HG02840 (cell line): ENCODE data around the gene ZNF547.
"Not testable (repeated sequence)": the region's sequence is repeated elsewhere in the genome, so short reads cannot be mapped to it uniquely, and the experiment has no call there.

Source experiments
- ATAC-seq: cut with Tn5 transposase; IDR thresholded peaks from one replicate; pipeline ENCODE4 v1.9.1; 2021; ENCODE audit warnings: mild to moderate bottlenecking, moderate library complexity, moderate number of reproducible peaks; ENCODE audit not compliant: unreplicated experiment, low FRiP score

Gene ZNF547

DNA sequence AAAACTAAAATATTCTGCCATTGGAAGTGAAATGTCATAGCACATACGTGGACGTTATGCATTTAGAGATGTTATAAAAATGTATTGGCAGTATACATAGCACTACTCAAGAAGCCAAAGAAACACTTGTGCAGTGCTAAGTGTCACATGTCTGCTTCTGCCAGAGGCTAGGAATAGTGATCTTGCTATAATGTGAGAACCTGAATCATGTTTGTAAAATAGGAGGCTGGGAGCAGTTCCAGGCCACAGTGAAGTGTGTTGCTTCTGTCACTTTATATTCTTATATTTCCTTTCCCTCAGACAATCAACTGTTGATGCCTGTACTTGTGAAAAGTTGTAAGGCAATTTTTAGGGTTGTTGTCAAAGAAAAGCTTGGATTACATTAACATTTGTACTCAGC is 3.4 kb downstream of the ZNF547 start:
- no peak for ATAC-seq

GRCh38 chr19:57374179-57374578 is 10.8 kb downstream of the ZNF547 start:
- no peak for ATAC-seq

- ATAC-seq, result not testable (repeated sequence)
Measured at GRCh38 chr19:57374647-57375046, 11.3 kb downstream of the ZNF547 start.

GRCh38 chr19:57376151-57376550 is 12.8 kb downstream of the ZNF547 start:
- no peak for ATAC-seq

GRCh38 chr19:57377498-57378146 is 14.3 kb downstream of the ZNF547 start:
- no peak for ATAC-seq

GRCh38 chr19:57380923-57381322 is 17.6 kb downstream of the ZNF547 start:
- no peak for ATAC-seq

GRCh38 chr19:57382806-57383488 is 19.6 kb downstream of the ZNF547 start:
- ATAC-seq, result no peak

DNA sequence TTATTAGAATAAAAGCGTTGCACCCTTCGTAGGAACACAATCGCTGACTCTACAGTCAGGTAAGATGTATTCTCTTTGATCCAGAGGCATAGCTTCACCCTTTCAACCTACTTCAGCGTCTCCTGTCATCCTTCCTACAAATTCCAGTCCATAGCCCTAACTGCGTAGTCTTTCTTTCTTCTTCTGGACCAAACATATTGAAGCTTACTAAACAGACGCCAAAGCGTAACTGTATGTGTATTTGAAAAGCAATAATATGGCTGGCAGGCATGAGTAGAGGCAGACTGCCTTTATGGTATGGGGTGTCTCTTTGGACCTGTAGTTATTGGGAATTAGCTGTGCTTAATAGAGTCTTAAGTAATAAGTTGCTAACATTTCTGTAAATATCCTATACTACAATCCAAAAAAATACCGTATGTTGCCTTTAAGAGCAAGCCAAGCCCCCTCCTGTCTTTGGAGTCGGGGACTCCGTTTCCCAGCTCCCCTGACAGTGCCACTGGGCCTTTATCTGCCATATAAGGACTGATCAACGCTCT is 25.9 kb downstream of the ZNF547 start:
- no peak for ATAC-seq

DNA sequence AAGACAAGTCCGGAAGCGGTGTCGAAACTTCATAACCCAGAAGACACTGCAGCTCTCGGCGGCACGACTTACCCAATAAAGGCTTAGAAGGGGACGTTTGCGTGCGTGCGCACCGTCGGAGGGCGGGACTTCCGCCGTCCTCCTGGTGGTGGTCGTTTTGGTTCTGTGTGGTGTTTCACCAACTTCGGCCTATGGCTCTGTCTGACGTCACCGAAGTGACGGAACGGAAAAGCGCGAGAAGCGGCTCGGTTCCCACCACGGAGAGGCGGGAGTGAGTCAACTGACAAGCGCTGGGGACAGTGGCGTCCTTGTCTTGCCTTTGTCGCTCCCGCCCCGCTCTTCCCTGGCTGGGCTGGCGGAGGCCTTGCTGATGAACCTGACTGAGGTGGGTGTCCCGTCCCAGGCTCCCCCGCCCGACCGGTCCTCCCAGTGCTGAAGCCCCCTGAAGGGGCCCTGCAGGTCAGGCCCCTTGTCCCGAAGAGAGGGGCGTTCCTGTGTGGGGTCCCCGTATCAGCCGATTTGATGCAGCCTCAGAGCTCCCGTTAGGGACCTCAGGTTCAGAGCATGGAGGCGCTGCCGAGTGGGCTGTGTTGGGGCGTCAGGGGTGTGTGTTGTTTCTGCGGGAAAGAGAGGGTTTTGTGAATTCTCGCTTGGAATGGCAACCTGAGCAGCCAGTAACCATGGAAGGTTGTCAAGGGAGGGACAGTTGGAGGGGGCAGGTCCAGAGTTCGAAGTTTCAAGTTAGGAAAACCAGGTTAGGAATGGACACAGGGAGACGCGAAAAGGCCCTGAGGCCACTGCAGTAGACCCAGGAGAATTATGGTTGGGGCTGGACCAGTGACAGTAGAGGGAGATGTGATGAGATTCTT is 26.6 kb downstream of the ZNF547 start, which contains the start of gene ZNF548:
TSS of gene ZNF548 (plus strand) at position 125 of the 869 bp plus-strand sequence. CDS start at position 371, 246 bp downstream.
- peak; percentile 95 for ATAC-seq

DNA sequence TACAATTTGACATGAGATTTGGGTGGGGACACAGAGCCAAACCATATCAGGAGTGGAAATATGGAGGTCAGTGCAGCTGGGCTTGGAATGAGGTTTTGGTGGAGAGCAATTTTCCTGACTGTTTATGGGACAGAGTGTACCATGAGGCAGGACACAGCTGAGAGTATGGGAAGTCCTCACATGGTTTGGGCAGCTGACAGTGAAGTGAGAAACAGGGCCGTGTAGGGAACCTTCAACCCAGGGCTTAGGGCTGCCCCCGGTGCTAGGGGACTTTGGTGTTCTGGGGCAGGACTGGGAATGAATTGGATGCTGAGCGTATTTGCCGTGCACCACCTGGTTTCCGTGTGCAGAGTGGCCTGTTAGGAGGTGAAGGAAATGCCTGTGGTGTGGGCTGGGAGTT is 32.4 kb downstream of the ZNF547 start:
- no peak for ATAC-seq

DNA sequence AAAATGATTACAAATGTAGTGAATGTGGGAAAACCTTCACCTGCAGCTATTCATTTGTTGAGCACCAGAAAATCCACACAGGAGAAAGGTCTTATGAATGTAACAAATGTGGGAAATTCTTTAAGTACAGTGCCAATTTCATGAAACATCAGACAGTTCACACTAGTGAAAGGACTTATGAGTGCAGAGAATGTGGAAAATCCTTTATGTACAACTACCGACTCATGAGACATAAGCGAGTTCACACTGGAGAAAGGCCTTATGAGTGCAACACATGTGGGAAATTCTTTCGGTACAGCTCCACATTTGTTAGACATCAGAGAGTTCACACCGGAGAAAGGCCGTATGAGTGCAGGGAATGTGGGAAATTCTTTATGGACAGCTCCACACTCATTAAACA is 35.5 kb downstream of the ZNF547 start:
- no peak for ATAC-seq

- no peak for ATAC-seq
Measured at GRCh38 chr19:57403737-57404563, 40.6 kb downstream of the ZNF547 start.

- ATAC-seq, result no peak
Measured at GRCh38 chr19:57406516-57407123, 43.3 kb downstream of the ZNF547 start.

GRCh38 chr19:57410877-57411671 is 47.7 kb downstream of the ZNF547 start, which contains the start of gene ZNF17:
TSS of gene ZNF17 (plus strand) at chr19:57411161. CDS start at chr19:57413616, 2,455 bp downstream.
- ATAC-seq, result peak; percentile 96

- ATAC-seq, result no peak
Measured at GRCh38 chr19:57419439-57419838, 56.1 kb downstream of the ZNF547 start.

DNA sequence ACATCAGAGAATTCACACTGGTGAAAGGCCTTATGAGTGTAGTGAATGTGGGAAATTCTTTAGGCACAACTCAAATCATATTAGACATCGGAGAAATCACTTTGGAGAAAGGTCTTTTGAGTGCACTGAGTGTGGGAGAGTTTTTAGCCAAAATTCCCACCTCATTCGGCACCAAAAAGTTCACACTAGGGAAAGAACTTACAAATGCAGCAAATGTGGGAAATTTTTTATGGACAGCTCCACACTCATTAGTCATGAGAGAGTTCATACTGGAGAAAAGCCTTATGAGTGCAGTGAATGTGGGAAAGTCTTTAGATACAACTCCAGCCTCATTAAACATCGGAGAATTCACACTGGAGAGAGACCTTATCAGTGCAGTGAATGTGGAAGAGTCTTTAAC is 57.7 kb downstream of the ZNF547 start:
- ATAC-seq, result no peak
